ENCODE measurements around the gene CNTNAP2. TPM values are rescaled to one million over a fixed set of nuclear protein-coding genes. Genes with fewer than 3 reads are reported as not detected.

Gene CNTNAP2
- total RNA-seq, 2 experiments from 2014 or later: not detected

DNA sequence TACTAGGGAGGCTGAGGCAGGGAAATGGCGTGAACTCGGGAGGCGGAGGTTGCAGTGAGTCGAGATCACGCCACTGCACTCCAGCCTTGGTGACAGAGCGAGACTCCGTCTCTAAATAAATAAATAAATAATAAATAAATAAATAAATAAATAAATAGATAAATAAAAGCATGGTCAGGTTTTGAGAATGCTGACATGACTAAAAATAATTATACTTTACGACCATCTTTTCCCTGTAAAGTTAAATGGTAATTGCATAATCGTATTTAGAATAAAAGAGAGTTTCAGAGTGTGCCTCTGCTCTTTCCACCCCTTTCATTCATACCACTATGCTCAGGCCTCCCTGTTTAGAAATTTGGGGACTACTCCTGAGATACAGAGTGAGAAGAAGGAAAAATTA is 326.5 kb downstream of the CNTNAP2 start:
- Histone ChIP-seq H3K27me3 (ENCODE audit: control insufficient read depth in 1 of 2, insufficient read depth in 2 of 2, low read length in 2 of 2) (no peaks in the 10 kb centered on the region), H3K4me1 (ENCODE audit: insufficient read depth, low read length) (no peaks in the 10 kb centered on the region), H3K36me3 (ENCODE audit: insufficient read depth, low read length) (no peaks in the 10 kb centered on the region), H3K9me3 (ENCODE audit: control insufficient read depth in 1 of 2, insufficient read depth in 1 of 2, low read length in 2 of 2) (peaks cover 0 to 11% of the 10 kb centered on the region in 2 experiments), H3K27ac (ENCODE audit: low read depth in 1 of 2, low read length in 2 of 2) (no peak overlapping the region), H3K4me3 (ENCODE audit: low read length) (no peak overlapping the region)
- TF ChIP-seq CTCF (IDR thresholded peaks at IDR 0.05): no peak
- ChIA-PET POLR2A (no interaction called here), CTCF (interaction anchor here (0.5 kb wide), 1 partner anchor 26 kb away, joined by 3 read pairs; no protein-coding TSS in a partner anchor)
- H3K9me3 Mint-ChIP-seq: no peaks in the 10 kb centered on the region
- H3K27ac Mint-ChIP-seq: no peak overlapping the region
- H3K4me1 Mint-ChIP-seq (ENCODE audit: low read depth): no peaks in the 10 kb centered on the region
- no peak for DNase-seq
- H3K4me3 Mint-ChIP-seq: no peak overlapping the region
- no peaks in the 10 kb centered on the region for H3K36me3 Mint-ChIP-seq (ENCODE audit: low read depth)
- ATAC-seq (ENCODE audit: poor library complexity): no peak
- intact Hi-C loops (cut with DNase I, micrococcal nuclease): no loop called here
- no peaks in the 10 kb centered on the region for H3K27me3 Mint-ChIP-seq

GRCh38 chr7:146449625-146450024 is 333.0 kb downstream of the CNTNAP2 start:
- intact Hi-C loops (cut with DNase I, micrococcal nuclease): no loop called here
- H3K4me3 Mint-ChIP-seq: no peak overlapping the region
- Histone ChIP-seq H3K36me3 (ENCODE audit: insufficient read depth, low read length) (no peaks in the 10 kb centered on the region), H3K9me3 (ENCODE audit: control insufficient read depth in 1 of 2, insufficient read depth in 1 of 2, low read length in 2 of 2) (peaks cover 0 to 4% of the 10 kb centered on the region in 2 experiments), H3K27ac (ENCODE audit: low read depth in 1 of 2, low read length in 2 of 2) (no peak overlapping the region), H3K27me3 (ENCODE audit: control insufficient read depth in 1 of 2, insufficient read depth in 2 of 2, low read length in 2 of 2) (no peaks in the 10 kb centered on the region), H3K4me1 (ENCODE audit: insufficient read depth, low read length) (no peaks in the 10 kb centered on the region), H3K4me3 (ENCODE audit: low read length) (no peak overlapping the region)
- no peak for ATAC-seq (ENCODE audit: poor library complexity)
- H3K9me3 Mint-ChIP-seq: no peaks in the 10 kb centered on the region
- CTCF ChIA-PET: no interaction called here
- H3K4me1 Mint-ChIP-seq (ENCODE audit: low read depth): no peaks in the 10 kb centered on the region
- no peak for TF ChIP-seq CTCF (IDR thresholded peaks at IDR 0.05)
- no peaks in the 10 kb centered on the region for H3K27me3 Mint-ChIP-seq
- no peak overlapping the region for H3K27ac Mint-ChIP-seq
- POLR2A ChIA-PET: no interaction called here
- DNase-seq: no peak
- H3K36me3 Mint-ChIP-seq (ENCODE audit: low read depth): no peaks in the 10 kb centered on the region

GRCh38 chr7:146455091-146455655 is 338.6 kb downstream of the CNTNAP2 start:
- Mint-ChIP-seq H3K36me3 (ENCODE audit: low read depth) (no peaks in the 10 kb centered on the region), H3K4me1 (ENCODE audit: low read depth) (no peaks in the 10 kb centered on the region), H3K9me3 (no peaks in the 10 kb centered on the region), H3K27ac (no peak overlapping the region), H3K27me3 (no peaks in the 10 kb centered on the region), H3K4me3 (no peak overlapping the region)
- no peak for TF ChIP-seq CTCF (IDR thresholded peaks at IDR 0.05)
- CTCF ChIA-PET: no interaction called here
- Histone ChIP-seq H3K9me3 (ENCODE audit: control insufficient read depth in 1 of 2, insufficient read depth in 1 of 2, low read length in 2 of 2) (peaks cover 0 to 4% of the 10 kb centered on the region in 2 experiments), H3K4me3 (ENCODE audit: low read length) (no peak overlapping the region), H3K36me3 (ENCODE audit: insufficient read depth, low read length) (no peaks in the 10 kb centered on the region), H3K27me3 (ENCODE audit: control insufficient read depth in 1 of 2, insufficient read depth in 2 of 2, low read length in 2 of 2) (no peaks in the 10 kb centered on the region), H3K27ac (ENCODE audit: low read depth in 1 of 2, low read length in 2 of 2) (no peak overlapping the region), H3K4me1 (ENCODE audit: insufficient read depth, low read length) (no peaks in the 10 kb centered on the region)
- no peak for DNase-seq
- ATAC-seq (ENCODE audit: poor library complexity): no peak
- POLR2A ChIA-PET: no interaction called here
- intact Hi-C loops (cut with DNase I, micrococcal nuclease): no loop called here

Data from CD4-positive, alpha-beta T cell (primary cell).